SK-N-SH treated with all-trans-retinoic acid at 6 μM for 48 hours (cell line): Measurements from ENCODE around the gene TOM1L2.

Experiments
- ATAC-seq: fragments of 200-7000 bp; cut with Tn5 transposase; 3 replicates; pipeline ENCODE4 v1.9.1; 2020; ENCODE audit warnings: mild to moderate bottlenecking, moderate library complexity
- ARNTL ChIP-seq: fragments of 450-650 bp; formaldehyde crosslinking; IDR thresholded peaks from 2 replicates; pipeline ENCODE4 v1.5.0; 2020; ENCODE audit warnings: low read depth, mild to moderate bottlenecking, moderate library complexity, borderline replicate concordance
- BACH2 ChIP-seq: fragments of 250-450 bp; sonication (Bioruptor Pico); IDR thresholded peaks from 2 replicates; pipeline ENCODE4 v1.9.0; 2021; ENCODE audit warnings: mild to moderate bottlenecking, borderline replicate concordance
- CREB5 ChIP-seq: fragments of 250-450 bp; sonication (Bioruptor Pico); IDR thresholded peaks from 2 replicates; pipeline ENCODE4 v1.5.1; 2020; ENCODE audit warnings: low read depth, mild to moderate bottlenecking, moderate library complexity
- CSRNP3 ChIP-seq: fragments of 250-450 bp; sonication (Bioruptor Pico); IDR thresholded peaks from 2 replicates; pipeline ENCODE4 v1.5.1; 2021; ENCODE audit warnings: mild to moderate bottlenecking, moderate library complexity
- GLIS3 ChIP-seq: fragments of 250-450 bp; sonication (Bioruptor Pico); IDR thresholded peaks from 2 replicates; pipeline ENCODE4 v1.5.0; 2020; ENCODE audit warnings: mild to moderate bottlenecking, moderate library complexity
- OSR1 ChIP-seq: fragments of 250-450 bp; sonication (Bioruptor Pico); IDR thresholded peaks from 2 replicates; pipeline ENCODE4 v1.8.0; 2022; ENCODE audit warnings: moderate library complexity, mild to moderate bottlenecking, inconsistent platforms
- PATZ1 ChIP-seq: fragments of 250-450 bp; sonication (Bioruptor Pico); IDR thresholded peaks from 2 replicates; pipeline ENCODE4 v1.8.0; 2020; ENCODE audit warnings: mild to moderate bottlenecking, moderate library complexity, borderline replicate concordance
- POU6F1 ChIP-seq: fragments of 250-450 bp; sonication (Bioruptor Pico); IDR thresholded peaks from 2 replicates; pipeline ENCODE4 v1.8.0; 2021; ENCODE audit warnings: low read depth, mild to moderate bottlenecking, moderate library complexity, borderline replicate concordance
- PPARA ChIP-seq: fragments of 250-450 bp; sonication (Bioruptor Pico); IDR thresholded peaks from 2 replicates; pipeline ENCODE4 v1.5.0; 2020; ENCODE audit warnings: mild to moderate bottlenecking, borderline replicate concordance
- RARB ChIP-seq: fragments of 250-450 bp; sonication (Bioruptor Pico); IDR thresholded peaks from 2 replicates; pipeline ENCODE4 v1.8.0; 2021; ENCODE audit warnings: mild to moderate bottlenecking, moderate library complexity
- SNAI2 ChIP-seq: fragments of 250-450 bp; sonication (Bioruptor Pico); IDR thresholded peaks from 2 replicates; pipeline ENCODE4 v1.5.0; 2020; ENCODE audit warnings: mild to moderate bottlenecking, moderate library complexity
- TCF4 ChIP-seq: fragments of 250-450 bp; sonication (Bioruptor Pico); IDR thresholded peaks from 2 replicates; pipeline ENCODE4 v1.8.0; 2021; ENCODE audit warnings: mild to moderate bottlenecking, moderate library complexity, borderline replicate concordance
- TOX ChIP-seq: fragments of 250-450 bp; sonication (Bioruptor Pico); IDR thresholded peaks from 2 replicates; pipeline ENCODE4 v1.8.0; 2021; ENCODE audit warnings: mild to moderate bottlenecking, moderate library complexity, borderline replicate concordance
- TSHZ2 ChIP-seq: fragments of 250-450 bp; sonication (Bioruptor Pico); IDR thresholded peaks from 2 replicates; pipeline ENCODE4 v1.5.0; 2020; ENCODE audit warnings: mild to moderate bottlenecking, moderate library complexity
- ZC3H10 ChIP-seq: fragments of 250-450 bp; sonication (Bioruptor Pico); IDR thresholded peaks from 2 replicates; pipeline ENCODE4 v1.5.1; 2021; ENCODE audit warnings: mild to moderate bottlenecking, moderate library complexity
- ZFP30 ChIP-seq: fragments of 450-650 bp; formaldehyde crosslinking; IDR thresholded peaks from 2 replicates; pipeline ENCODE4 v1.5.0; 2022; ENCODE audit warnings: mild to moderate bottlenecking, moderate library complexity
- ZNF565 ChIP-seq: fragments of 450-650 bp; formaldehyde crosslinking; conservative IDR thresholded peaks from 2 replicates; pipeline ENCODE4 v1.5.0; 2020; ENCODE audit warnings: low read depth, mild to moderate bottlenecking, moderate library complexity
- ZNF70 ChIP-seq: fragments of 450-650 bp; formaldehyde crosslinking; IDR thresholded peaks from 2 replicates; pipeline ENCODE4 v1.5.0; 2020; ENCODE audit warnings: mild to moderate bottlenecking, moderate library complexity
- ZNF8 ChIP-seq: fragments of 450-650 bp; formaldehyde crosslinking; IDR thresholded peaks from 2 replicates; pipeline ENCODE4 v1.5.0; 2020; ENCODE audit warnings: mild to moderate bottlenecking, moderate library complexity

The TOM1L2 gene

GRCh38 chr17:17887752-17888304, 84.4 kb downstream of the TOM1L2 start:
- no peak for TF ChIP-seq ZFP30 (CRISPR knock-in tag)
- TF ChIP-seq PPARA (CRISPR knock-in tag), result no peak
- no peak for TF ChIP-seq CSRNP3 (CRISPR knock-in tag)
- no peak for TF ChIP-seq TCF4
- no peak for TF ChIP-seq GLIS3 (CRISPR knock-in tag)
- TF ChIP-seq, all 23 proteins: peak for 0

GRCh38 chr17:17886726-17887125, 85.5 kb downstream of the TOM1L2 start:
- TF ChIP-seq PPARA (CRISPR knock-in tag) (no peak), OSR1 (CRISPR knock-in tag) (no peak), TOX (CRISPR knock-in tag) (no peak), ZNF8 (CRISPR knock-in tag) (no peak)
- no peak for ATAC-seq

More at GRCh38 chr17:17887752-17888304, 84.4 kb downstream of the TOM1L2 start:
- ATAC-seq, result no peak

GRCh38 chr17:17886226-17886625, 86.0 kb downstream of the TOM1L2 start:
- no peak for TF ChIP-seq ZNF565 (CRISPR knock-in tag)
- no peak for TF ChIP-seq ARNTL (CRISPR knock-in tag)
- TF ChIP-seq TSHZ2 (CRISPR knock-in tag), result no peak
- no peak for TF ChIP-seq PATZ1 (CRISPR knock-in tag)
- no peak for TF ChIP-seq SNAI2
- no peak for TF ChIP-seq ZNF70
- no peak for TF ChIP-seq RARB (CRISPR knock-in tag)
- TF ChIP-seq ZC3H10 (CRISPR knock-in tag), result no peak
- TF ChIP-seq, all 23 proteins: peak for 0
- no peak for ATAC-seq

- ATAC-seq, result no peak
- TF ChIP-seq RARB (CRISPR knock-in tag) (no peak), ZNF8 (CRISPR knock-in tag) (no peak), ZNF565 (CRISPR knock-in tag) (no peak)
- TF ChIP-seq, all 23 proteins: peak for 0
These were observed 87.5 kb downstream of the TOM1L2 start for GRCh38 chr17:17884391-17885357.

GRCh38 chr17:17883801-17884200, 88.4 kb downstream of the TOM1L2 start:
- ATAC-seq, result no peak
- TF ChIP-seq ZNF565 (CRISPR knock-in tag), result no peak
- TF ChIP-seq, all 23 proteins: peak for 0

GRCh38 chr17:17882082-17882581, 90.1 kb downstream of the TOM1L2 start:
- no peak for ATAC-seq
- no peak for TF ChIP-seq ZC3H10 (CRISPR knock-in tag)
- TF ChIP-seq PPARA (CRISPR knock-in tag), result no peak
- TF ChIP-seq POU6F1 (CRISPR knock-in tag), result no peak
- no peak for TF ChIP-seq BACH2 (CRISPR knock-in tag)
- no peak for TF ChIP-seq CREB5
- no peak for TF ChIP-seq GLIS3 (CRISPR knock-in tag)
- no peak for TF ChIP-seq OSR1 (CRISPR knock-in tag)
- no peak for TF ChIP-seq ZNF70
